ENCODE results near the gene DEFB131A.
A peak's percentile ranks its signal among the peaks of the same experiment; 100 is the strongest.
"Not testable (repeated sequence)": the region's sequence is repeated elsewhere in the genome, so short reads cannot be mapped to it uniquely, and the experiment has no call there.

DEFB131A gene

DNA sequence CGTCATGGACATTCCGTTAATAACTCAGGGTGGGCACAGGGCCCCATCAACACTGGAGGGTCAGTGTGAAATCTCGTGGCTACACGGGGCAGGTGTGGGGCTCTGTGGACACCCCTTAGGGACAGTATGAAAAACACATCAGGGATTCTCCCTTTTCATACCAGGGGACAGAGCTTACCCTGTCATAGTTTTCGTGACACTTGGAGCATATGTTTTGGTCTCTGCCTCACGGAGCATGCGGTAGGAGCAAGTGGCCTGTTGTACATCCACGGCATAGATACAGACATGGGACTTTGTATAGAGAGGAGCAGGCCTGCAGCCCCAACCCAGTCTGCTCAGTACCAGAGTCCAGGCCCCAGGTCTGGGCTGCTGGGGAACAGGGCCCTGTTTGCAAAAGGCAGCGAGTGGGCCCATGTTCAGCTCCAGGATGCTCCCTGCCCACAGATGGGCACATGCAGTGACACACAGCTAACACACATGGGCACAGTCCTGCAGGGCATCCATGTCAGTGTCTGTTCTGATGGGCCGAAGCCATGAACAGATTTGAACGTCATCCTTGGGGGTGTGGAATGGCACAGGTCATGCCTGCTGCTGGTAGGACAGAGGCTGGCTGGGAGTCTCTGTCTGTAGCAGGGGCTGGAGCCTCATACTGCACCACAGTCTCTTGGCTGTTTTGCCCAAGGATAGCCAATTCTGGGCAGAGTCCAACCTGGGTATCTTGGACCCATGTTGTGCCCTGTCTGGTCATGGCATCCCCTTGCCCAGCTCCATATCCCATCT lies 50.2 kb downstream of the DEFB131A start:
- not testable (repeated sequence) for DNase-seq (ENCODE audit: low read depth)

- DNase-seq (ENCODE audit: low read depth): peak; percentile 20
Measured at GRCh38 chr4:9495443-9495842, 51.2 kb downstream of the DEFB131A start.

DNA sequence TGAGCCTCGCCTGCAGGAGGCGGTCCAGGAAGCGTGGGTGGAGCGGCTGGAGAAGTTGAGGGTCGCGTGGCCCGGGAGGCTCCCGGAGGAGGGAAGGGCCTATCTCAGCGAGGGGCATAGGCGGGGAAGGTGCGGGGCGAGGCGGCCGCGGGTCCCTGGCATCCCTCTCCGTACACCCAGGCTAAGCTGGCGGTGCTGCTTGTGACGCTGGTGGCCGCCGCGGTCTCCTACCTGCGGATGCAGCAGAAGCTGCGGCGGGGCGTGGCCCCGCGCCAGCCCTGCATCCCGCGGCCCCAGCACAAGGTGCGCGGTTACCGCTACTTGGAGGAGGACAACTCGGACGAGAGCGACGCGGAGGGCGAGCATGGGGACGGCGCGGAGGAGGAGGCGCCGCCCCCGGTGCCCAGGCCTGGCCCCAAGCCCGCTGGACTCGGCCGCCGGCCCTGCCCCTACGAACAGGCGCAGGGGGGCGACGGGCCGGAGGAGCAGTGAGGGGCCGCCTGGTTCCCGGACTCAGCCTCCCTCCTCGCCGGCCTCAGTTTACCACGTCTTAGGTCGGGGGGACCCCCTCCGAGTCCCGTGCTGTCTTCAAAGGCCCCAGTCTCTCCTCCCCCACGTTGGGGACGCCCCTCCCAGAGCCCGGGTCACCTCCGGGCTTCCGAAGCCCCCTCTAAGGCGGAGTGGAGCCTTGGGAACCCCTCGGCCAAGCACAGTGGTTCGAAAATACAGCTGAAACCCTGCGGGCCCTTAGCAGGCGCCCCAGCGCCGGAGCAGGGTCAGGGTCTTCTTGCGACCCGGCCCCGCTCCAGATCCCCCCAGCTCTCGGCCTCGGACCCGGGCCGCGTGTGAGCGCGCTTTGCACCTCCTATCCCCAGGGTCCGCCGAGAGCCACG lies 53.6 kb downstream of the DEFB131A start:
- DNase-seq (ENCODE audit: low read depth): not testable (repeated sequence)

GRCh38 chr4:9498468-9499040 lies 54.3 kb downstream of the DEFB131A start:
- not testable (repeated sequence) for DNase-seq (ENCODE audit: low read depth)

GRCh38 chr4:9499974-9500487 lies 55.8 kb downstream of the DEFB131A start:
- not testable (repeated sequence) for DNase-seq (ENCODE audit: low read depth)
